Suprapubic skin (tissue), 4 donors: ENCODE measurements around the gene ZSCAN5C. TPM values are rescaled to one million over a fixed set of nuclear protein-coding genes. Genes with fewer than 3 reads are reported as not detected.

Source experiments
- DNase-seq, 2 donors: peaks; one replicate each; pipeline ENCODE4 v3.0.0-alpha.2; 2019; ENCODE audit warnings: low spot score in 2 of 2
- H3K27ac ChIP-seq: fragments of 200-600 bp; sonication (generic); one replicate; pipeline ENCODE4 v1.5.1; 2019
- H3K27me3 ChIP-seq: fragments of 200-600 bp; sonication (generic); one replicate; pipeline ENCODE4 v1.5.1; 2019
- H3K36me3 ChIP-seq: fragments of 200-600 bp; sonication (generic); one replicate; pipeline ENCODE4 v1.5.1; 2019
- H3K4me1 ChIP-seq: fragments of 200-600 bp; sonication (generic); one replicate; pipeline ENCODE4 v1.5.1; 2019
- H3K4me3 ChIP-seq: fragments of 200-600 bp; sonication (generic); one replicate; pipeline ENCODE4 v1.5.1; 2019; ENCODE audit warnings: mild to moderate bottlenecking
- H3K9me3 ChIP-seq: fragments of 200-600 bp; sonication (generic); one replicate; pipeline ENCODE4 v1.5.1; 2019
- EP300 ChIP-seq: sonication (generic); formaldehyde crosslinking; IDR thresholded peaks from one replicate; pipeline ENCODE4 v1.6.1; 2017; ENCODE audit warnings: antibody characterized with exemption
- POLR2A ChIP-seq, 2 donors: fragments of 450-650 bp; IDR thresholded peaks; one replicate each; pipeline ENCODE4 v1.6.1; 2017; ENCODE audit warnings: antibody characterized with exemption in 2 of 2, mild to moderate bottlenecking in 2 of 2, moderate library complexity in 2 of 2
- POLR2AphosphoS5 ChIP-seq, 3 donors: sonication (generic); formaldehyde crosslinking; IDR thresholded peaks; one replicate each; pipeline ENCODE4 v1.6.1; 2017; ENCODE audit warnings: antibody characterized with exemption in 3 of 3
- WGBS: methylation state at CpG from one replicate; pipeline ENCODE4 v1.1.5; 2018; 5-methylcytosine and 5-hydroxymethylcytosine counted together
- total RNA-seq, 4 donors: library from RNA; depleted of rRNA; stranded (reverse); fragments of >200 nt; gene quantifications; one replicate each; pipeline ENCODE4 v1.1.0, GENCODE V29; 2016
- TF ChIP-seq, protein P1 (sequence below), 2 donors: fragments of 200-600 bp in 1 of 2; fragments of 450-650 bp in 1 of 2; sonication (generic) in 1 of 2; IDR thresholded peaks; one replicate each; pipeline ENCODE4 v1.5.1; 2016 to 2019; ENCODE audit warnings: antibody characterized with exemption in 2 of 2, mild to moderate bottlenecking in 1 of 2, moderate library complexity in 1 of 2

Gene ZSCAN5C
- total RNA-seq, 4 donors from 2014 or later = not detected

DNA sequence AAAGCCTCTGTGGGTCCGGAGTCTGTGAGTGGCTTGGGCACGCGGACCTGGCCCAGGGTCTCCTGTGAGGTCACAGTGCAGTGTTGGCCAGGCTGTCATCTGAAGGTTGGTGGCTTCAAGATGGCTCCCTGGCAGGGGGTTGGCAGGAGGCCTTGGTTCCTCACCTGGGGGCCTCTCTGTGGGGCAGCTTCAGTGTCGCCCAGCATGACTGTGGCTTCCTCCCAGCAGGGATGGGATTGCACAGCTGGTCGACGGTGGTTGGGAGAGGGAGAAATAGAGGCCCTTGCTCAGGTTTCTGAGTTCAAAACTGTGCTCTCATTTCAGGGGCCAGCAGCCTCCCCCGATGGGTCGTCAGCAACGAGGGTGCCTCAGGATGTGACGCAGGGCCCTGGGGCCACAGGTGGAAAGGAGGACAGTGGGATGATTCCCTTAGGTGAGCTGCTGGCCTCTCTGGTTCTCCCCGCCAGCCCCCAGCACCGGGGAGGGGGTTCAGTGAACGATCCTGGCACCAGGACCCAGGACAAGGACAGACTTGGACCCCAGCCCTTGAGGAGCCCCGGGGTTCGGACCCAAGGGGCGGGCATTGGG is 43.8 kb upstream of the ZSCAN5C start:
- no peak overlapping the region for H3K4me3 ChIP-seq
- no peaks in the 10 kb centered on the region for H3K4me1 ChIP-seq
- no peaks in the 10 kb centered on the region for H3K27me3 ChIP-seq
- no peaks in the 10 kb centered on the region for H3K9me3 ChIP-seq
- TF ChIP-seq, protein P1, sequence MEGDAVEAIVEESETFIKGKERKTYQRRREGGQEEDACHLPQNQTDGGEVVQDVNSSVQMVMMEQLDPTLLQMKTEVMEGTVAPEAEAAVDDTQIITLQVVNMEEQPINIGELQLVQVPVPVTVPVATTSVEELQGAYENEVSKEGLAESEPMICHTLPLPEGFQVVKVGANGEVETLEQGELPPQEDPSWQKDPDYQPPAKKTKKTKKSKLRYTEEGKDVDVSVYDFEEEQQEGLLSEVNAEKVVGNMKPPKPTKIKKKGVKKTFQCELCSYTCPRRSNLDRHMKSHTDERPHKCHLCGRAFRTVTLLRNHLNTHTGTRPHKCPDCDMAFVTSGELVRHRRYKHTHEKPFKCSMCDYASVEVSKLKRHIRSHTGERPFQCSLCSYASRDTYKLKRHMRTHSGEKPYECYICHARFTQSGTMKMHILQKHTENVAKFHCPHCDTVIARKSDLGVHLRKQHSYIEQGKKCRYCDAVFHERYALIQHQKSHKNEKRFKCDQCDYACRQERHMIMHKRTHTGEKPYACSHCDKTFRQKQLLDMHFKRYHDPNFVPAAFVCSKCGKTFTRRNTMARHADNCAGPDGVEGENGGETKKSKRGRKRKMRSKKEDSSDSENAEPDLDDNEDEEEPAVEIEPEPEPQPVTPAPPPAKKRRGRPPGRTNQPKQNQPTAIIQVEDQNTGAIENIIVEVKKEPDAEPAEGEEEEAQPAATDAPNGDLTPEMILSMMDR (IDR thresholded peaks at IDR 0.05) = no peak
- TF ChIP-seq POLR2A (IDR thresholded peaks at IDR 0.05) (no peak), POLR2AphosphoS5 (IDR thresholded peaks at IDR 0.05) (no peak), EP300 (no peak)
- H3K36me3 ChIP-seq = peaks cover 57% of the 10 kb centered on the region
- no peak overlapping the region for H3K27ac ChIP-seq
- DNase-seq = no peak
- 88% methylated on average over 11 of the region's 16 CpGs for WGBS

DNA sequence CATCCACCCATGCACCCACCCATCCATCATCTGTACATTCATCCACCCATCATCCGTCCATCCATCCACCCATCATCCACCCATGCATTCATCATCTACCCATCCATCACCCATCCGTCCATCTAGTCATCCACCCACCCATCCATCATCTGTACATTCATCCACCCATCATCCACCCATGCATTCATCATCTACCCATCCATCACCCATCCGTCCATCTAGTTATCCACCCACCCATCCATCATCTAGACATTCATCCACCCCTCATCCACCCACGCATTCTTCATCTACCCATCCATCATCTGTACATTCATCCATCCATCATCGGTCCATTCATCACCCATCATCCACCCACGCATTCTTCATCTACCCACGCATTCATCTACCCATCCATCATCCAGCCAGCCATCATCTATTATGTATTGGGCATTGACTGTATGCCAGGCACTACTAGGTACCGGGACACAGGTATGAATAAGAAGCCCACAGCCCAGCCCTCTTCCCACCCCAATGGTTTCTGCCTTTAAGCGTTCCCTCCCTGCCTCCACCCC is 43.0 kb upstream of the ZSCAN5C start:
- no peak for TF ChIP-seq EP300
- TF ChIP-seq POLR2AphosphoS5 (IDR thresholded peaks at IDR 0.05) = no peak
- TF ChIP-seq, protein P1 (IDR thresholded peaks at IDR 0.05) = no peak
- TF ChIP-seq POLR2A (IDR thresholded peaks at IDR 0.05) = no peak
- Histone ChIP-seq H3K4me1 (no peaks in the 10 kb centered on the region), H3K36me3 (peaks cover 57% of the 10 kb centered on the region), H3K9me3 (no peaks in the 10 kb centered on the region), H3K4me3 (no peak overlapping the region), H3K27ac (no peak overlapping the region), H3K27me3 (no peaks in the 10 kb centered on the region)
- 93% methylated on average over 9 of the region's 9 CpGs for WGBS
- no peak for DNase-seq

DNA sequence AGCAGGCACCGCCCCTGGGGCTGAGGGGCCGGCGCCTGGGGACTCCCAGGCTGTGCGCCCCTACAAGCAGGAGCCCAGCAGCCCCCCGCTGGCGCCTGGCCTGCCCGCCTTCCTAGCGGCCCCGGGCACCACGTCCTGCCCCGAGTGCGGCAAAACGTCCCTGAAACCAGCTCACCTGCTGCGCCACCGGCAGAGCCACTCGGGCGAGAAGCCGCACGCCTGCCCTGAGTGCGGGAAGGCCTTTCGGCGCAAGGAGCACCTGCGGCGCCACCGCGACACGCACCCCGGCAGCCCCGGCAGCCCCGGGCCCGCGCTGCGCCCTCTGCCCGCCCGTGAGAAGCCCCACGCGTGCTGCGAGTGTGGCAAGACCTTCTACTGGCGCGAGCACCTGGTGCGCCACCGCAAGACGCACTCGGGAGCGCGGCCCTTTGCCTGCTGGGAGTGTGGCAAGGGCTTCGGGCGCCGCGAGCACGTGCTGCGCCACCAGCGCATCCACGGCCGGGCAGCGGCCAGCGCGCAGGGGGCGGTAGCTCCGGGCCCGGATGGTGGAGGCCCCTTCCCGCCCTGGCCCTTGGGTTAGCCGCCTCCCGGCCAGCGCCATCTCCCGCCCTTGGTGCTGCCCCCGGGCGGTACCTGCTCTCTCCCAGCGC is 42.3 kb upstream of the ZSCAN5C start:
- 95% methylated on average over 34 of the region's 69 CpGs for WGBS
- Histone ChIP-seq H3K4me1 (no peaks in the 10 kb centered on the region), H3K9me3 (no peaks in the 10 kb centered on the region), H3K4me3 (no peak overlapping the region), H3K27me3 (no peaks in the 10 kb centered on the region), H3K27ac (no peak overlapping the region), H3K36me3 (peaks cover 51% of the 10 kb centered on the region)
- DNase-seq = no peak
- TF ChIP-seq EP300 (no peak), POLR2A (IDR thresholded peaks at IDR 0.05) (no peak), POLR2AphosphoS5 (IDR thresholded peaks at IDR 0.05) (no peak)
- TF ChIP-seq, protein P1 (IDR thresholded peaks at IDR 0.05) = no peak

DNA sequence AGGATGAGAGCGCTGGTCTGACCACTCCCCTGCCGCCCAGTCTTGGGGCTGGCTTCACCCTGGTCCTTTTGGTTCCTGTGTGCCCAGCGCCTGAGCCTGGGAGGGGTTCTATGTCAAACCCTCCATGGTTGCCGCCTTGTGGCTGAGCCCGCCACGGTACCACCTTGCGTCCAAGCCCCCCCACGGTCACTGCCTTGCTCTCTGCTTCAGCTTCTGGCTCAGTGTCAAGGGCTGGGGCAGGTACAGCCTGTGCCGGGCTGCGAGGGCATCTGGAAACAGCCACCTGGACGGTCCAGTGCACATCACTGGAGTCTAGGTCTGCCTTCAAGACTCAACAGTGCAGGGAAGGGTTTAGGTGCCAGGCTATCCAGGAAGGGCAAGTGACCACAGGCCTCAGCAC is 40.5 kb upstream of the ZSCAN5C start:
- no peak overlapping the region for H3K4me3 ChIP-seq
- 100% methylated on average over 2 of the region's 11 CpGs for WGBS
- no peak for DNase-seq
- no peaks in the 10 kb centered on the region for H3K9me3 ChIP-seq
- no peak for TF ChIP-seq EP300
- TF ChIP-seq, protein P1 (IDR thresholded peaks at IDR 0.05) = no peak
- no peaks in the 10 kb centered on the region for H3K4me1 ChIP-seq
- H3K27ac ChIP-seq = no peak overlapping the region
- no peaks in the 10 kb centered on the region for H3K27me3 ChIP-seq
- peaks cover 35% of the 10 kb centered on the region for H3K36me3 ChIP-seq

DNA sequence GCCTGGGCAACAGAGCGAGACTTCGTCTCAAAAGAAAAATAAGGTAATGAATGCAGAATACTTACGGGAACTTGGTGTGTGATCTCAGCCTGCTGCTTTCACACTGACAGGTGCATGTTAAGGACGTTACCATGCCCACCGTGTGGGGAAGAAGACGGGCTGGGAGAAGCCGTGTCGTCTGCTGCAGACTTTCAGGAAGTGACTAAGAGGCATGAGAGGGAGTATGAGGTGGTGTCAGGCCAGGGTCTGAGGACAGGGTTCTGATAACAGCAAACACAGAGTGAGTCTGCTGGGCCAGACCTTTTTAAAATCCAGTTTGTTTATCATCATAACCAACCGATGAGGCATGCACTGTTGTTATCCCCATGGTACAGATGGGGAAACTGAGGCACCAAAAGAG is 39.8 kb upstream of the ZSCAN5C start:
- H3K4me1 ChIP-seq = no peaks in the 10 kb centered on the region
- H3K27me3 ChIP-seq = no peaks in the 10 kb centered on the region
- H3K9me3 ChIP-seq = no peaks in the 10 kb centered on the region
- peaks cover 30% of the 10 kb centered on the region for H3K36me3 ChIP-seq
- TF ChIP-seq, protein P1 (IDR thresholded peaks at IDR 0.05) = no peak
- no peak for TF ChIP-seq POLR2A (IDR thresholded peaks at IDR 0.05)
- TF ChIP-seq POLR2AphosphoS5 (IDR thresholded peaks at IDR 0.05) = no peak
- TF ChIP-seq EP300 = no peak
- H3K27ac ChIP-seq = no peak overlapping the region
- no peak for DNase-seq
- 78% methylated on average over 9 of the region's 9 CpGs for WGBS
- H3K4me3 ChIP-seq = no peak overlapping the region
